ENCODE measurements around the gene SPATA19. TPM values are rescaled to one million over a fixed set of nuclear protein-coding genes. Genes with fewer than 3 reads are reported as not detected.

SPATA19 gene, protein sequence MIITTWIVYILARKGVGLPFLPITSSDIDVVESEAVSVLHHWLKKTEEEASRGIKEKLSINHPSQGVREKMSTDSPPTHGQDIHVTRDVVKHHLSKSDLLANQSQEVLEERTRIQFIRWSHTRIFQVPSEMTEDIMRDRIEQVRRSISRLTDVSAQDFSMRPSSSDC
- total RNA-seq, result not detected

DNA sequence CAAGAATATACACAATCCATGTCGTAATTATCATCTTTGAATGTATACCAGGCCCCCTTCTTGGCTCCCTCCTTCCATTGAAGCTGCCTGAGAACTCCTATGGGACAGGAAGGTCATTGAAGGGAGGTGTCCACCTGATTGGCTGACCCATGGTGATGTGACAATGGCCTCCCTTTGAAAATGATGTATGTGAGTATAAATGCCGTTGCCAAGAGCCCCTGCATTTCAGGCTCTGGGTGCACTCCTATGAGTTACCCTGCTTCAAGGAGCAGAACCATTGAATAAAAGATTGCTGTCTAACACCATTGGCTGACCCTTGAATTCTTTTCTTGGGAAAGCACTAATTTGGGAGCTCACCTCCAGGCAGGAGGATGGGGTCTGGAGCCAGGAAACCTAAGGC lies at the start of gene SPATA19:
Gene SPATA19 (minus strand): TSS at position 101 of the 400 bp plus-strand sequence. CDS start 67 bp downstream, at position 34.
- TF ChIP-seq, protein P1, sequence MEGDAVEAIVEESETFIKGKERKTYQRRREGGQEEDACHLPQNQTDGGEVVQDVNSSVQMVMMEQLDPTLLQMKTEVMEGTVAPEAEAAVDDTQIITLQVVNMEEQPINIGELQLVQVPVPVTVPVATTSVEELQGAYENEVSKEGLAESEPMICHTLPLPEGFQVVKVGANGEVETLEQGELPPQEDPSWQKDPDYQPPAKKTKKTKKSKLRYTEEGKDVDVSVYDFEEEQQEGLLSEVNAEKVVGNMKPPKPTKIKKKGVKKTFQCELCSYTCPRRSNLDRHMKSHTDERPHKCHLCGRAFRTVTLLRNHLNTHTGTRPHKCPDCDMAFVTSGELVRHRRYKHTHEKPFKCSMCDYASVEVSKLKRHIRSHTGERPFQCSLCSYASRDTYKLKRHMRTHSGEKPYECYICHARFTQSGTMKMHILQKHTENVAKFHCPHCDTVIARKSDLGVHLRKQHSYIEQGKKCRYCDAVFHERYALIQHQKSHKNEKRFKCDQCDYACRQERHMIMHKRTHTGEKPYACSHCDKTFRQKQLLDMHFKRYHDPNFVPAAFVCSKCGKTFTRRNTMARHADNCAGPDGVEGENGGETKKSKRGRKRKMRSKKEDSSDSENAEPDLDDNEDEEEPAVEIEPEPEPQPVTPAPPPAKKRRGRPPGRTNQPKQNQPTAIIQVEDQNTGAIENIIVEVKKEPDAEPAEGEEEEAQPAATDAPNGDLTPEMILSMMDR (IDR thresholded peaks at IDR 0.05; ENCODE audit: low read depth), result no peak

DNA sequence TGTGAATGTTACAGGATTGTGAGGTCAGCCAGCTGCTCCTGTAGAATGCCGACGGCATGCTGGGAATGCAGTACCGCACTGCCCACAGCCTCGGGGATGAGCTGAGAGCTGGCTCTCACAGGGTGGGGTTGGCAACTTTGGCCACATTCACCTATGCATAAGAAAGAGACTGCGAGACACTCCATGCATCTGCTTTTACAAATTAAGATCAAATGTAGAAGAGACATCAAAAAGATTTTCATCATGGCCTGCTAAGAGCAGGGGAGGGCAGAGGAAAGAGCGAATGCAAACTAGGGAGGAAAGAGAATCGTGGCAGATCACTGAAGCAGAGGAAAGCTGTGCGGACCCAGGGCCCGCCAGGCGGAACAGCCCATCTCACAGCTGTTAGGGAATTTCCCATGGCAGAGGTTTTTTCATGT lies 49.8 kb upstream of the SPATA19 start:
- TF ChIP-seq, protein P1 (IDR thresholded peaks at IDR 0.05; ENCODE audit: low read depth), result no peak

DNA sequence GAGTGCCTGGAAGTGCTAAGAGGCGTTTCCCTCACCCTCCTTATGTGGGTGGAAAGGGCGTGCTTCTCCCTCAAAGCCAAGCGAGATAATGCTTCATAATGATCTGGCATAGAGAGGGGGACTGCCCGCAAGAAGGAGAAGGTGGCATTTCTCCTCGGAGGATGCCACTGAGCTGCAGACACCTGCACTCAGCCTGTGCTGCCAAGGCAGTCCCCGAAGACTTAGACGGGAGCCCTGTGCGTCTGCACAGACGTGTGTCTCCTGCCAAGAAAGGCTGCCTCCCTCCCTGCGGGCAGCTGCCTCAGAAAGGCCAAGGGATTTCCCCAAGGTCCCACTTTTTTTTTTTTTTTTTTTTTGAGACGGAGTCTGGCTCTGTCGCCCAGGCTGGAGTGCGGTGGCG lies 48.1 kb upstream of the SPATA19 start:
- TF ChIP-seq, protein P1 (IDR thresholded peaks at IDR 0.05; ENCODE audit: low read depth), result no peak

DNA sequence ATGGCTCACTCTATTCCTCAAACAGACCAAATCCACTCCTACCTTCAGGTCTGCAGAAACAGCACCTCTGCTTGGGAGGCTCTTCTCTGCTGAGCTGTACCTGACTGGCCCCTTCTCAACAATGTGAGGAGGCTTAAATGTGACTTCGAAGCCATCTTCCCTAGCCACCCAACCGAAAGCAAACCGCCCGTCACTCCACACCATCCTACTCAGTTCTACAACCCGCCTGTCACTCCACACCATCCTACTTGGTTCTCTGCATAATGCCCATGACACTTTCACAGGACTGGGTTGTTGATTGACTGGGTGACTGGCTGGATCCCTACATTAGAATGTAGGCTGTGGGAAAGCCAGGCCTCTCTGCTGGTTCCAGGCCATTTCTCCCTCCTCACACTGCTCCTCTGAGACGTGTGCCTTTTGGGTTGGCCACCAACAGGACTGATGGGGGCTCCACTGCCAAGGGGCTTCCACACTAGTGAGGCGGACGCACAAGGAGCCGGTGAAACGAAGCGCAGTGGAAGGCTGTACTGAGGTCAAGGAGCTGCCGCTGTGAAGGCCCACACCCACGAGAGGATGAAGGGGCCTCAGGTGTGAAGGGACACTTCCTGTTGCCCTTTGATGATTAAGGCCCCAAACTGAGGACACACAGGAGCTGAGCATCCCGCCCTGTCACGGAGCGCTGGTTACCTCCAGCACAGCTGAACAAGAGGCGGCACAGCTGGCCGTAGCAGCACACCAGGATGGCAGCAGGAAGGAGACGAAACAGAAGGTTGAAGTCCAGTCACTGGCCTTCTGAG lies 47.5 kb upstream of the SPATA19 start:
- TF ChIP-seq, protein P1 (IDR thresholded peaks at IDR 0.05; ENCODE audit: low read depth), result no peak

DNA sequence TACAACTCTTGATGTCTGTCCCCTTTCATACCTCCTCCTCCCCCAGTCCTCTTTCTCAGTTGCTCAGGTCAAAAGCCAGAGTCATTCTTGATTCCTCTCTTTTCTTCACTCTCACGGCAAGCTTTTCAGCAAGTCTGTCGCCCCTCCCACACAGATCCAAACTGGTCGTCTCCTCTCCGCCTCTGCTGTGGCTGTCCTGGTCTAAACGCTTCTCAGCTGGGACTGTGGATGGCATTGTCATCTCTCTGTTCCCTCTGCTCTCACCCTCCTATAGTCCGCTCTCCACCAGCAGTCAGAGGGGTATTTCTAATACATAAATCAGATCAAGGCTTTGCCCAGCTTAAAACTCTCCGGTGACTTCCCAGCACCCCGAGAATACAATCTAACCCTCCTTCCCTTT lies 46.8 kb upstream of the SPATA19 start:
- TF ChIP-seq, protein P1 (IDR thresholded peaks at IDR 0.05; ENCODE audit: low read depth), result no peak

DNA sequence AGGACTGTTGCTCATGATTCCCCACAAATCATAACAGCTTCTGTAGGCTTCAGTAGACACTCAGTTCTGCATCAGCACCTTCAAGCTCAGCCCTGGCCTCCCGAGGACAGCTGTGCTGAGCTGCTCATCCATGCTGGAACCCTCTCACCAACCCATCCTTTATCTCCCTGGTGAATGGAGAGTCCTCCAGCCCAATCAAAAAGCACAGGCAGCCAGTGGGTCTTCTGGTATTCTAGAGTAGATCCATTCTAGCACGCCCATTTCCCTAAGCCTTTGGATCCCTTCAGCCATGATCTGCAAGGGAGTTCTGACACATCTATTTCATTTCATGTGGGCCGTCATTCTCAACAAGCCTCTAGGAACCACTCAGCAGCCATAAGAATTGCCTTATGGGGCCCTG lies 44.6 kb upstream of the SPATA19 start:
- TF ChIP-seq, protein P1 (IDR thresholded peaks at IDR 0.05; ENCODE audit: low read depth), result no peak

DNA sequence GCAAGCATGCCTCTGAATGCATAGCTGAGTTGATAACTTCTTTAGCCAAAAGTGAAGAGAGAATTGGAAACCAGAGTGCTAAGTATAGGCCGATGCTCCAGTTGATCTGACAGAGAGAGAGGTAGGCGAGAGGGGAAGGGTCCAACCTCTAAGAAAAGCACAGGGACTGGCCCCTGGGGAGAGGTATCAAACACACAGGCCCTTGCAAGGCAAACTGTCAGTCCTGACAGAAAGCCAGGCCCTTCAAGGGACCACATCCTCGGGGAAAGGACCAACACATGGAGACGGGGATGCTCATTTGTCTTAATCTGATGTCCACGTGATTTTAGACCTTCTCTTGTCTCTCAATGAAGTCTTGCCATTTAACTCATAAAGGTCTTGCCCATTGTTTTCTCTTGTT lies 43.9 kb upstream of the SPATA19 start:
- TF ChIP-seq, protein P1 (IDR thresholded peaks at IDR 0.05; ENCODE audit: low read depth), result no peak
